ENCODE measurements around the gene ELAC1. TPM values are rescaled to one million over a fixed set of nuclear protein-coding genes. Genes with fewer than 3 reads are reported as not detected.
A peak's percentile ranks its signal among the peaks of the same experiment; 100 is the strongest.

Gene ELAC1
- total RNA-seq, 1 donor from 2014 or later = 8.4 TPM

GRCh38 chr18:50973367-50974126 lies 5.7 kb downstream of the ELAC1 start:
- no peak for DNase-seq (ENCODE audit: low spot score)
- peaks cover 30% of the 10 kb centered on the region for H3K36me3 Mint-ChIP-seq (ENCODE audit: low read depth)
- TF ChIP-seq CTCF (IDR thresholded peaks at IDR 0.05) = no peak
- H3K4me3 Mint-ChIP-seq (ENCODE audit: unreplicated experiment) = no peak overlapping the region
- H3K27ac Mint-ChIP-seq (ENCODE audit: unreplicated experiment) = no peak overlapping the region
- H3K9me3 Mint-ChIP-seq (ENCODE audit: low read depth) = peaks cover 6% of the 10 kb centered on the region
- no peaks in the 10 kb centered on the region for H3K27me3 Mint-ChIP-seq (ENCODE audit: low read depth)
- H3K4me1 Mint-ChIP-seq (ENCODE audit: low read depth) = peaks cover 17% of the 10 kb centered on the region

GRCh38 chr18:50977037-50977760 lies 9.4 kb downstream of the ELAC1 start:
- no peak for TF ChIP-seq CTCF (IDR thresholded peaks at IDR 0.05)
- H3K4me3 Mint-ChIP-seq (ENCODE audit: unreplicated experiment) = no peak overlapping the region
- peaks cover 4% of the 10 kb centered on the region for H3K4me1 Mint-ChIP-seq (ENCODE audit: low read depth)
- no peaks in the 10 kb centered on the region for H3K27me3 Mint-ChIP-seq (ENCODE audit: low read depth)
- peaks cover 33% of the 10 kb centered on the region for H3K36me3 Mint-ChIP-seq (ENCODE audit: low read depth)
- H3K27ac Mint-ChIP-seq (ENCODE audit: unreplicated experiment) = no peak overlapping the region
- H3K9me3 Mint-ChIP-seq (ENCODE audit: low read depth) = peaks cover 6% of the 10 kb centered on the region
- no peak for DNase-seq (ENCODE audit: low spot score)

- DNase-seq (ENCODE audit: low spot score) = no peak
- H3K4me1 Mint-ChIP-seq (ENCODE audit: low read depth) = peaks cover 5% of the 10 kb centered on the region
- no peaks in the 10 kb centered on the region for H3K27me3 Mint-ChIP-seq (ENCODE audit: low read depth)
- TF ChIP-seq CTCF (IDR thresholded peaks at IDR 0.05) = no peak
- no peak overlapping the region for H3K27ac Mint-ChIP-seq (ENCODE audit: unreplicated experiment)
- H3K9me3 Mint-ChIP-seq (ENCODE audit: low read depth) = peaks cover 6% of the 10 kb centered on the region
- H3K36me3 Mint-ChIP-seq (ENCODE audit: low read depth) = peaks cover 23% of the 10 kb centered on the region
- no peak overlapping the region for H3K4me3 Mint-ChIP-seq (ENCODE audit: unreplicated experiment)
Observed at GRCh38 chr18:50981381-50981780, 13.5 kb downstream of the ELAC1 start.

GRCh38 chr18:50982086-50982801 lies 14.4 kb downstream of the ELAC1 start:
- no peak overlapping the region for H3K4me3 Mint-ChIP-seq (ENCODE audit: unreplicated experiment)
- TF ChIP-seq CTCF (IDR thresholded peaks at IDR 0.05) = no peak
- no peak for DNase-seq (ENCODE audit: low spot score)
- no peaks in the 10 kb centered on the region for H3K27me3 Mint-ChIP-seq (ENCODE audit: low read depth)
- peaks cover 11% of the 10 kb centered on the region for H3K4me1 Mint-ChIP-seq (ENCODE audit: low read depth)
- H3K27ac Mint-ChIP-seq (ENCODE audit: unreplicated experiment) = no peak overlapping the region
- H3K9me3 Mint-ChIP-seq (ENCODE audit: low read depth) = no peaks in the 10 kb centered on the region
- H3K36me3 Mint-ChIP-seq (ENCODE audit: low read depth) = peaks cover 19% of the 10 kb centered on the region

- H3K27ac Mint-ChIP-seq (ENCODE audit: unreplicated experiment) = no peak overlapping the region
- H3K36me3 Mint-ChIP-seq (ENCODE audit: low read depth) = peaks cover 15% of the 10 kb centered on the region
- H3K27me3 Mint-ChIP-seq (ENCODE audit: low read depth) = no peaks in the 10 kb centered on the region
- no peak for DNase-seq (ENCODE audit: low spot score)
- peaks cover 11% of the 10 kb centered on the region for H3K4me1 Mint-ChIP-seq (ENCODE audit: low read depth)
- H3K4me3 Mint-ChIP-seq (ENCODE audit: unreplicated experiment) = no peak overlapping the region
- peak; percentile 48 for TF ChIP-seq CTCF (IDR thresholded peaks at IDR 0.05)
- no peaks in the 10 kb centered on the region for H3K9me3 Mint-ChIP-seq (ENCODE audit: low read depth)
Observed at GRCh38 chr18:50982802-50983179, 15.0 kb downstream of the ELAC1 start.
